Keratinocyte (primary cell): ENCODE results near the gene SH3D19. TPM values are rescaled to one million over a fixed set of nuclear protein-coding genes. Genes with fewer than 3 reads are reported as not detected.

Source experiments
- DNase-seq: peaks from one replicate; pipeline ENCODE4 v3.0.0-alpha.2; 2011; ENCODE audit warnings: low read depth, missing footprints, low spot score
- FAIRE-seq: peaks from 2 replicates; lab custom pipeline; 2011; peaks lifted over from hg19 to GRCh38; lab: Jason Lieb, UNC
- H2AFZ ChIP-seq: 2 replicates; pipeline ENCODE4 v1.6.0; 2012; ENCODE audit warnings: low read length, control low read depth, inconsistent platforms; ENCODE audit not compliant: control insufficient read depth
- H3K27ac ChIP-seq: 2 replicates; pipeline ENCODE4 v1.5.1; 2011; ENCODE audit warnings: low read length; ENCODE audit not compliant: control insufficient read depth, insufficient read depth
- H3K27me3 ChIP-seq: 3 replicates; pipeline ENCODE4 v1.6.0; 2011; ENCODE audit warnings: low read length; ENCODE audit not compliant: control insufficient read depth, insufficient read depth; ENCODE audit errors: extremely low read depth
- H3K36me3 ChIP-seq, 2 experiments: 2 replicates in 1 of 2; 3 replicates in 1 of 2; pipeline ENCODE4 v1.5.1; 2011; ENCODE audit warnings: low read length in 2 of 2, mild to moderate bottlenecking in 1 of 2; ENCODE audit not compliant: control insufficient read depth in 2 of 2, insufficient read depth in 2 of 2; ENCODE audit errors: extremely low read depth in 1 of 2
- H3K4me1 ChIP-seq: 3 replicates; pipeline ENCODE4 v1.5.1; 2011; ENCODE audit warnings: low read length; ENCODE audit not compliant: control insufficient read depth, insufficient read depth; ENCODE audit errors: extremely low read depth
- H3K4me2 ChIP-seq: 3 replicates; pipeline ENCODE4 v1.6.0; 2011; ENCODE audit warnings: low read depth, low read length; ENCODE audit not compliant: control insufficient read depth, insufficient read depth; ENCODE audit errors: extremely low read depth
- H3K4me3 ChIP-seq, 3 experiments: fragments of 200-600 bp in 1 of 3; sonication (generic) in 1 of 3; 2 replicates in 2 of 3; 3 replicates in 1 of 3; pipeline ENCODE4 v1.5.1; 2011 to 2016; ENCODE audit warnings: low read length in 3 of 3, mild to moderate bottlenecking in 3 of 3, control low read depth in 2 of 3, inconsistent platforms in 1 of 3, low read depth in 1 of 3, mixed read lengths in 1 of 3, mixed run types in 1 of 3, moderate library complexity in 1 of 3; ENCODE audit not compliant: control insufficient read depth in 2 of 3, insufficient read depth in 2 of 3; ENCODE audit errors: extremely low read depth in 1 of 3
- H3K79me2 ChIP-seq: 2 replicates; pipeline ENCODE4 v1.6.0; 2012; ENCODE audit warnings: low read length; ENCODE audit not compliant: control insufficient read depth, insufficient read depth
- H3K9ac ChIP-seq: 3 replicates; pipeline ENCODE4 v1.6.0; 2011; ENCODE audit warnings: low read length; ENCODE audit not compliant: control insufficient read depth, insufficient read depth; ENCODE audit errors: extremely low read depth
- H3K9me1 ChIP-seq: 3 replicates; pipeline ENCODE4 v1.6.0; 2011; ENCODE audit warnings: low read length; ENCODE audit not compliant: control insufficient read depth, insufficient read depth; ENCODE audit errors: extremely low read depth
- H3K9me3 ChIP-seq: 2 replicates; pipeline ENCODE4 v1.5.1; 2012; ENCODE audit warnings: low read depth, low read length; ENCODE audit not compliant: control insufficient read depth
- H4K20me1 ChIP-seq: 3 replicates; pipeline ENCODE4 v1.6.0; 2011; ENCODE audit warnings: low read length; ENCODE audit not compliant: control insufficient read depth, insufficient read depth; ENCODE audit errors: extremely low read depth
- EZH2 ChIP-seq: IDR thresholded peaks from one replicate; pipeline ENCODE4 v1.6.1; 2012; ENCODE audit warnings: inconsistent platforms, mild to moderate bottlenecking, low read length, moderate library complexity
- dilution Hi-C: fragments of 300-500 bp; cut with MboI; formaldehyde crosslinking; loops from one replicate; pipeline ENCODE4 v1.7.0; 2020; ENCODE audit warnings: low sequenced_read_pairs; ENCODE audit not compliant: extremely low pct_ligation_motif_present
- polyA plus RNA-seq, 5 experiments: library from polyadenylated mRNA; depleted of rRNA in 3 of 5; stranded (reverse) in 3 of 5; stranded (forward) in 1 of 5; unstranded in 1 of 5; fragments of >200 nt; gene quantifications; 1 replicate in 1 of 5; 2 replicates in 3 of 5; 3 replicates in 1 of 5; pipeline versions ENCODE4 v1.2.1 to v1.2.3, GENCODE V29; 2011 to 2012; ENCODE audit warnings: missing spikeins in 2 of 5, low read depth in 1 of 5, low replicate concordance in 1 of 5
- TF ChIP-seq, protein P1 (sequence below), 3 experiments: IDR thresholded peaks in 1 of 3; conservative IDR thresholded peaks in 1 of 3; optimal IDR thresholded peaks in 1 of 3; 2 replicates in 2 of 3; 3 replicates in 1 of 3; pipeline versions ENCODE3 to v1.5.1; 2011; ENCODE audit warnings: low read length in 3 of 3, mild to moderate bottlenecking in 3 of 3, moderate library complexity in 2 of 3, control low read depth in 1 of 3, inconsistent platforms in 1 of 3; ENCODE audit not compliant: insufficient read depth in 2 of 3; ENCODE audit errors: extremely low read depth in 1 of 3

Gene SH3D19
- polyA plus RNA-seq, 1 donor (not counting 4 experiments of a cell fraction or from before 2014, with no cell fraction given): 24.8 TPM

DNA sequence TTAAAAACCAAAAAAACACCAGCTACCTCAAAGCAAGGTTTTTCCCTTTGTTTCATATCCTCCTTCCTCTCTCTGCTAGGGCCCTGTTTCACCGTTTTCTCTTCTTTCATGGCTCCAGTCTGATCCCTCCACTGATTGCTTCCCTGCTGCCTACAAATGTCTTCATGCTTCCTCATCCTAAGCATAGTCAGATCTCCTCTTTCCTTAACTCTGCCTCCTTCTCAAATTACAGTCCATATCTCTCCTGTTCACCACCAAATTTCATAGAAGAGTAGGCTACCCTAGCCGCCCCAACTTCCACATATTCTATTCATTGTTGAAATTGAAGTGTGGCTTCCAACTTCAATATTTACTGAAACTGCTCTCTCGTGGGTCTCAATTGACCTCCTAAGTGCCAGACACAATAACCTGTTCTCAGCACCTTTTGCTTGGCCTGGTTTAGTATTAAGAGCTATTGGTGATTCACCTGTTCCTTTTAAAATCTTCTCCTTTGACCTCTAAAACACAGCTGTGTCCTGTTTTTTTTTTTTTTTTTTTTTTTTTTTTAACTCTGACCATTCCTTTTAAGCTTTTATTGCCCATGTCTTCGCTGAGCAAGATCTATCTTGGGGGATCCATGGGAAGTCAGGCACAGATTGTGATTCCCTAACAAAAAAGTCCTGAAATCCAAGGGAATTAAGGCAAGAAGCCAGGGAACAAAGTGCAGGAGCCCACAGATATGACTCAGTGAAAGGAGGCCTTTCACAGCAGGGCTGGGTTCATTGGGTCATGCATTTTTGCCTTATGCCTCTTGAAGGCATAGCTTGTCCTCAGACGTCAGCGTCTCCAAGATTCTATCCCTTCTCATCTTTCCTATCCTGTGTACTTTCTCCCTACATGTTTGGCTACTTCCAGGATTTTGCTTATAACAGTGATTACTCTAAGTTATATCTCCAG is 140.6 kb downstream of the SH3D19 start:
- Histone ChIP-seq H3K9me3 (no peaks in the 10 kb centered on the region), H2AFZ (no peak overlapping the region), H3K9ac (no peak overlapping the region), H3K27me3 (no peaks in the 10 kb centered on the region), H3K27ac (no peak overlapping the region), H3K9me1 (no peaks in the 10 kb centered on the region), H3K4me3 (no peak overlapping the region), H3K4me2 (no peak overlapping the region), H3K4me1 (no peaks in the 10 kb centered on the region), H3K36me3 (no peaks in the 10 kb centered on the region), H4K20me1 (no peaks in the 10 kb centered on the region), H3K79me2 (no peaks in the 10 kb centered on the region)
- FAIRE-seq (no peak), DNase-seq (no peak)
- TF ChIP-seq EZH2: no peak
- TF ChIP-seq, protein P1, sequence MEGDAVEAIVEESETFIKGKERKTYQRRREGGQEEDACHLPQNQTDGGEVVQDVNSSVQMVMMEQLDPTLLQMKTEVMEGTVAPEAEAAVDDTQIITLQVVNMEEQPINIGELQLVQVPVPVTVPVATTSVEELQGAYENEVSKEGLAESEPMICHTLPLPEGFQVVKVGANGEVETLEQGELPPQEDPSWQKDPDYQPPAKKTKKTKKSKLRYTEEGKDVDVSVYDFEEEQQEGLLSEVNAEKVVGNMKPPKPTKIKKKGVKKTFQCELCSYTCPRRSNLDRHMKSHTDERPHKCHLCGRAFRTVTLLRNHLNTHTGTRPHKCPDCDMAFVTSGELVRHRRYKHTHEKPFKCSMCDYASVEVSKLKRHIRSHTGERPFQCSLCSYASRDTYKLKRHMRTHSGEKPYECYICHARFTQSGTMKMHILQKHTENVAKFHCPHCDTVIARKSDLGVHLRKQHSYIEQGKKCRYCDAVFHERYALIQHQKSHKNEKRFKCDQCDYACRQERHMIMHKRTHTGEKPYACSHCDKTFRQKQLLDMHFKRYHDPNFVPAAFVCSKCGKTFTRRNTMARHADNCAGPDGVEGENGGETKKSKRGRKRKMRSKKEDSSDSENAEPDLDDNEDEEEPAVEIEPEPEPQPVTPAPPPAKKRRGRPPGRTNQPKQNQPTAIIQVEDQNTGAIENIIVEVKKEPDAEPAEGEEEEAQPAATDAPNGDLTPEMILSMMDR (optimal IDR thresholded peaks at IDR 0.05 in 1 of 3, IDR thresholded peaks at IDR 0.05 in 1 of 3, conservative IDR thresholded peaks at IDR 0.05 in 1 of 3; ENCODE audit: extremely low read depth in 1 of 3, insufficient read depth in 2 of 3, low read length in 3 of 3): no peak
- dilution Hi-C loops: no loop called here

DNA sequence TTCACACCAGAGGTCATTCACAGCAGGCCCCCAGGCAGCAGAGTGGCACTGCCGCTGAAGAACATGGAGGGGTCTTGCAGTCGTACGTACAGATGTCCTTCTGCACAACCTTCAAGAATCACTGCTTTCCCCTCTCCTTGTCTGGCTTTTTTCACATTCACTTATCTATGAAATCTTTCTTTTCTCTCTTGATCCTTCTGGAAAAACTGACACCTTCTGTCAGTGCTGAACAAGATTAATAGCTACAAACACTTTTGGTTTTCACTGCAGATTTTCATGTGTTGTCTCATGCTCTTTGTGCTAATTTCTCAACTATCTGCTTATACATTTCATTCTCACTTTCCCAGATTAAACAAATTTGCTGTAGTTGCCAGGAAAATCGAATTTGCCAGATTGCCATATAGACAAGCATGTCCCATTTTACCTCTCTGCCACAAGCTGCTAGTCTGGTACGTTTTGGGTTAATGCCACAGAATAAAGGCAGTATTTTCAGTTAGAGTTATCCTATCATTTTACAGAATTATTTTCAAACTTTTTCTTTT is 142.9 kb downstream of the SH3D19 start:
- no peak for FAIRE-seq
- Histone ChIP-seq H2AFZ (no peak overlapping the region), H4K20me1 (no peaks in the 10 kb centered on the region), H3K9ac (no peak overlapping the region), H3K4me3 (no peak overlapping the region), H3K27me3 (no peaks in the 10 kb centered on the region), H3K9me3 (no peaks in the 10 kb centered on the region), H3K79me2 (no peaks in the 10 kb centered on the region), H3K4me1 (no peaks in the 10 kb centered on the region), H3K27ac (no peak overlapping the region), H3K4me2 (no peak overlapping the region), H3K36me3 (no peaks in the 10 kb centered on the region), H3K9me1 (no peaks in the 10 kb centered on the region)
- TF ChIP-seq, protein P1 (optimal IDR thresholded peaks at IDR 0.05 in 1 of 3, IDR thresholded peaks at IDR 0.05 in 1 of 3, conservative IDR thresholded peaks at IDR 0.05 in 1 of 3; ENCODE audit: extremely low read depth in 1 of 3, insufficient read depth in 2 of 3, low read length in 3 of 3): no peak
- TF ChIP-seq EZH2: no peak
- dilution Hi-C loops: no loop called here
- DNase-seq: no peak
